ENCODE results near the gene C1orf21. TPM values are rescaled to one million over a fixed set of nuclear protein-coding genes. Genes with fewer than 3 reads are reported as not detected.

Gene C1orf21
- total and polyA plus RNA-seq, 3 experiments from 2014 or later, result 6.8 to 23.4 (median 8.2) TPM

GRCh38 chr1:184462155-184462554 lies 75.3 kb downstream of the C1orf21 start:
- Mint-ChIP-seq H3K9me3 (no peaks in the 10 kb centered on the region), H3K4me1 (peaks cover 0 to 6% (median 2%) of the 10 kb centered on the region in 3 donors), H3K27ac (no peak overlapping the region), H3K36me3 (no peaks in the 10 kb centered on the region), H3K4me3 (no peak overlapping the region), H3K27me3 (peaks cover 4 to 12% of the 10 kb centered on the region in 2 donors)
- DNase-seq, result no peak
- H3K27ac ChIP-seq (ENCODE audit: low read depth, low read length), result no peak overlapping the region
- no peaks in the 10 kb centered on the region for H3K4me1 ChIP-seq (ENCODE audit: insufficient read depth, low read length)
- CTCF ChIA-PET, result no interaction called here
- no peaks in the 10 kb centered on the region for H3K9me3 ChIP-seq (ENCODE audit: low read length)
- no peaks in the 10 kb centered on the region for H3K36me3 ChIP-seq (ENCODE audit: insufficient read depth, low read length)
- H3K27me3 ChIP-seq (ENCODE audit: insufficient read depth, low read length, poor library complexity, severe bottlenecking), result no peaks in the 10 kb centered on the region
- no peak overlapping the region for H3K4me3 ChIP-seq (ENCODE audit: low read length)
- POLR2A ChIA-PET, result no interaction called here

DNA sequence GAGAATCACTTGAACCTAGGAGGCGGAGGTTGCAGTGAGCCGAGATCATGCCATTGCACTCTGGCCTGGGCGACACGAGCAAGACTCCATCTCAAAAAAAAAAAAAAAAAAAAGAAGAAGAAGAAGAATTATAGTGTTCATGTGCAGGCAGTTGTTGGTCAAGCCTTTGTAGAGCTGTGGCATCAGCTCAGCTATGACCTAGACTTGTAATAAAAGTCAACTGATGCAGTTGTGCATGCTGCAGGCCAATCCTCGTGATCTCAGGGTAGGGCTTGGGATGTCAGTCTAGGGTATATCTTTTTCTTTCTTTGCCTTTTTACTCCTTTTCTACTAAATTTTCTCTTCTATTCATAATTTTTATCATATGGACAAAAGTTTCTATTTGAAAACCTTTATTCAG lies 76.2 kb downstream of the C1orf21 start:
- Mint-ChIP-seq H3K36me3 (no peaks in the 10 kb centered on the region), H3K4me3 (no peak overlapping the region), H3K27me3 (peaks cover 4 to 12% of the 10 kb centered on the region in 2 donors), H3K9me3 (no peaks in the 10 kb centered on the region), H3K27ac (no peak overlapping the region), H3K4me1 (peaks cover 0 to 6% (median 2%) of the 10 kb centered on the region in 3 donors)
- no peaks in the 10 kb centered on the region for H3K9me3 ChIP-seq (ENCODE audit: low read length)
- no peak for DNase-seq
- no peak overlapping the region for H3K4me3 ChIP-seq (ENCODE audit: low read length)
- no peaks in the 10 kb centered on the region for H3K36me3 ChIP-seq (ENCODE audit: insufficient read depth, low read length)
- CTCF ChIA-PET, result no interaction called here
- POLR2A ChIA-PET, result no interaction called here
- no peaks in the 10 kb centered on the region for H3K27me3 ChIP-seq (ENCODE audit: insufficient read depth, low read length, poor library complexity, severe bottlenecking)
- no peak overlapping the region for H3K27ac ChIP-seq (ENCODE audit: low read depth, low read length)
- no peaks in the 10 kb centered on the region for H3K4me1 ChIP-seq (ENCODE audit: insufficient read depth, low read length)

- Histone ChIP-seq H3K4me3 (ENCODE audit: low read length) (no peak overlapping the region), H3K4me1 (ENCODE audit: insufficient read depth, low read length) (no peaks in the 10 kb centered on the region), H3K9me3 (ENCODE audit: low read length) (no peaks in the 10 kb centered on the region), H3K36me3 (ENCODE audit: insufficient read depth, low read length) (no peaks in the 10 kb centered on the region), H3K27me3 (ENCODE audit: insufficient read depth, low read length, poor library complexity, severe bottlenecking) (no peaks in the 10 kb centered on the region), H3K27ac (ENCODE audit: low read depth, low read length) (no peak overlapping the region)
- Mint-ChIP-seq H3K4me1 (peaks cover 0 to 6% (median 2%) of the 10 kb centered on the region in 3 donors), H3K4me3 (no peak overlapping the region), H3K36me3 (no peaks in the 10 kb centered on the region), H3K27ac (no peak overlapping the region), H3K9me3 (no peaks in the 10 kb centered on the region), H3K27me3 (peaks cover 4 to 12% of the 10 kb centered on the region in 2 donors)
- ChIA-PET POLR2A (no interaction called here), CTCF (no interaction called here)
- DNase-seq, result no peak
Observed at GRCh38 chr1:184463680-184464079, 76.9 kb downstream of the C1orf21 start.

- H3K27ac Mint-ChIP-seq, result no peak overlapping the region
- Histone ChIP-seq H3K27me3 (ENCODE audit: insufficient read depth, low read length, poor library complexity, severe bottlenecking) (no peaks in the 10 kb centered on the region), H3K4me1 (ENCODE audit: insufficient read depth, low read length) (no peaks in the 10 kb centered on the region), H3K27ac (ENCODE audit: low read depth, low read length) (no peak overlapping the region), H3K4me3 (ENCODE audit: low read length) (no peak overlapping the region), H3K9me3 (ENCODE audit: low read length) (no peaks in the 10 kb centered on the region), H3K36me3 (ENCODE audit: insufficient read depth, low read length) (no peaks in the 10 kb centered on the region)
- no peak for DNase-seq
- CTCF ChIA-PET, result no interaction called here
- no peak overlapping the region for H3K4me3 Mint-ChIP-seq
- H3K9me3 Mint-ChIP-seq, result no peaks in the 10 kb centered on the region
- peaks cover 0 to 6% (median 2%) of the 10 kb centered on the region in 3 donors for H3K4me1 Mint-ChIP-seq
- H3K36me3 Mint-ChIP-seq, result no peaks in the 10 kb centered on the region
- POLR2A ChIA-PET, result no interaction called here
- H3K27me3 Mint-ChIP-seq, result peaks cover 4 to 15% of the 10 kb centered on the region in 2 donors
Observed at GRCh38 chr1:184464757-184465156, 77.9 kb downstream of the C1orf21 start.

DNA sequence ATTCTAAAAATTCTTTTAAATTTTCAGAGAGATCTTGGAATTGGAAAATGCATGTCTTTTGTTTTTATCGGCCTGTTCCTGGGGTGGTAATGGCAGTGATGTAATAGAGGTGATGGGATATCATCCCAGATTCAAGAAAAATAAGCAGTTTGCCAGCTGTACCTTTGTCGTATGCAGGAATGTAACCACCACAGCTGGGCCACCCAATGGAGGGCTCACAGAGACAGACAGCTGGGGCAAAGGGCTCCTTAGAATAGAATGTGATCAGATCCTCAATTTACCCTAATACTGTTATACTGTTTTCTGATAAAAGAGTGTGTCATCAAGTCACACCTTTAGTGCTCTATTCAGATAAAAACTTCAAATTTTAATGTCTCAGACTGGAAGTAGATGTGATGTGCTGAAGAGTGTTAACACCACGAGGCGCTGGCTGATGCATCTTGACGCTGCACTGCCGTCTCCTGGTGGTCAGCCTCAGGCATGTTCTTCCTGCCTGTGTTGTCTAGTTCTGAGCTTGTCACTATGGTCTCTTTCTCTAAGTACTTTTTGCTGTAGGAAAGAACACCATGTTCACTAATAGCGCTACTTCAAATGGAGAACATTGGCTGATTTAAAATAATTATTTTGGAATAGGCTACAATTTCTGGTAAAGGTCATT lies 78.8 kb downstream of the C1orf21 start:
- H3K4me1 ChIP-seq (ENCODE audit: insufficient read depth, low read length), result no peaks in the 10 kb centered on the region
- Mint-ChIP-seq H3K27me3 (peaks cover 4 to 8% of the 10 kb centered on the region in 2 donors), H3K4me1 (peaks cover 0 to 6% (median 2%) of the 10 kb centered on the region in 3 donors), H3K9me3 (no peaks in the 10 kb centered on the region), H3K27ac (peak overlapping the region in 1 of 8 donors; percentile 64), H3K36me3 (no peaks in the 10 kb centered on the region), H3K4me3 (no peak overlapping the region)
- no peaks in the 10 kb centered on the region for H3K9me3 ChIP-seq (ENCODE audit: low read length)
- H3K27me3 ChIP-seq (ENCODE audit: insufficient read depth, low read length, poor library complexity, severe bottlenecking), result no peaks in the 10 kb centered on the region
- peak in 1 of 5 donors; percentile 2 for DNase-seq
- CTCF ChIA-PET, result no interaction called here
- H3K36me3 ChIP-seq (ENCODE audit: insufficient read depth, low read length), result no peaks in the 10 kb centered on the region
- H3K27ac ChIP-seq (ENCODE audit: low read depth, low read length), result no peak overlapping the region
- POLR2A ChIA-PET, result no interaction called here
- no peak overlapping the region for H3K4me3 ChIP-seq (ENCODE audit: low read length)

GRCh38 chr1:184467295-184467694 lies 80.5 kb downstream of the C1orf21 start:
- Histone ChIP-seq H3K36me3 (ENCODE audit: insufficient read depth, low read length) (no peaks in the 10 kb centered on the region), H3K4me1 (ENCODE audit: insufficient read depth, low read length) (no peaks in the 10 kb centered on the region), H3K27me3 (ENCODE audit: insufficient read depth, low read length, poor library complexity, severe bottlenecking) (no peaks in the 10 kb centered on the region), H3K27ac (ENCODE audit: low read depth, low read length) (no peak overlapping the region), H3K9me3 (ENCODE audit: low read length) (no peaks in the 10 kb centered on the region), H3K4me3 (ENCODE audit: low read length) (no peak overlapping the region)
- no peak for DNase-seq
- no peaks in the 10 kb centered on the region for H3K4me1 Mint-ChIP-seq
- CTCF ChIA-PET, result no interaction called here
- no peak overlapping the region for H3K4me3 Mint-ChIP-seq
- peaks cover 2 to 3% of the 10 kb centered on the region in 2 donors for H3K27me3 Mint-ChIP-seq
- H3K36me3 Mint-ChIP-seq, result peaks cover 0 to 7% (median 0%) of the 10 kb centered on the region in 3 donors
- H3K27ac Mint-ChIP-seq, result no peak overlapping the region
- POLR2A ChIA-PET, result no interaction called here
- peaks cover 0 to 2% (median 0%) of the 10 kb centered on the region in 5 donors for H3K9me3 Mint-ChIP-seq

DNA sequence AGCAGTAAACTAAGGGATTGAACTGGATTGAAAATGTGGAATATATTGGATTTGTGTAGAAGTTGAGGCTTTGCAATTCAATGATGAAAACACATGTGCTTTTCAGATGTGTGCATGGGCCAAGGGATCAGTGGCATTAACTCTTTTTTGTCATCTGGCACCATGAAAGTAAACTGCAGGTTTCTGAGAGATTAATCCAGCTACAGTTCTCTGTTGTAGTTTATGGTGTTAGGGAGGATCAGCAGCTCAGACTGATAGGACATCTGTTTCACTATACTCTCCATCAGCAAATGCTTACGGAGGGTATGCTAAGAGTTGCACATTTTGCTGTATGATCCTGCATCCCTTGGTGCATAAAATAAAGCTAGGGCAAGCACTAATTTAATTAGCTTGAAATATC lies 82.6 kb downstream of the C1orf21 start:
- Mint-ChIP-seq H3K4me3 (no peak overlapping the region), H3K9me3 (peaks cover 0 to 7% (median 3%) of the 10 kb centered on the region in 5 donors), H3K27ac (no peak overlapping the region), H3K4me1 (no peaks in the 10 kb centered on the region), H3K27me3 (peaks cover 2 to 3% of the 10 kb centered on the region in 2 donors), H3K36me3 (peaks cover 0 to 21% (median 0%) of the 10 kb centered on the region in 3 donors)
- H3K4me3 ChIP-seq (ENCODE audit: low read length), result no peak overlapping the region
- no peaks in the 10 kb centered on the region for H3K4me1 ChIP-seq (ENCODE audit: insufficient read depth, low read length)
- POLR2A ChIA-PET, result interaction anchor here (0.6 kb wide), 1 partner anchor 1363 kb away, joined by 3 read pairs; no protein-coding TSS in a partner anchor
- DNase-seq, result no peak
- CTCF ChIA-PET, result no interaction called here
- H3K27ac ChIP-seq (ENCODE audit: low read depth, low read length), result no peak overlapping the region
- no peaks in the 10 kb centered on the region for H3K9me3 ChIP-seq (ENCODE audit: low read length)
- H3K27me3 ChIP-seq (ENCODE audit: insufficient read depth, low read length, poor library complexity, severe bottlenecking), result no peaks in the 10 kb centered on the region
- H3K36me3 ChIP-seq (ENCODE audit: insufficient read depth, low read length), result no peaks in the 10 kb centered on the region

GRCh38 chr1:184471686-184472085 lies 84.9 kb downstream of the C1orf21 start:
- no peaks in the 10 kb centered on the region for H3K9me3 ChIP-seq (ENCODE audit: low read length)
- no peak overlapping the region for H3K4me3 ChIP-seq (ENCODE audit: low read length)
- Mint-ChIP-seq H3K4me3 (no peak overlapping the region), H3K4me1 (peaks cover 0 to 2% (median 0%) of the 10 kb centered on the region in 3 donors), H3K9me3 (peaks cover 0 to 10% (median 5%) of the 10 kb centered on the region in 5 donors), H3K27me3 (peaks cover 2 to 3% of the 10 kb centered on the region in 2 donors), H3K36me3 (peaks cover 0 to 35% (median 0%) of the 10 kb centered on the region in 3 donors), H3K27ac (no peak overlapping the region)
- no peaks in the 10 kb centered on the region for H3K4me1 ChIP-seq (ENCODE audit: insufficient read depth, low read length)
- no peaks in the 10 kb centered on the region for H3K36me3 ChIP-seq (ENCODE audit: insufficient read depth, low read length)
- DNase-seq, result no peak
- H3K27me3 ChIP-seq (ENCODE audit: insufficient read depth, low read length, poor library complexity, severe bottlenecking), result no peaks in the 10 kb centered on the region
- CTCF ChIA-PET, result no interaction called here
- POLR2A ChIA-PET, result no interaction called here
- no peak overlapping the region for H3K27ac ChIP-seq (ENCODE audit: low read depth, low read length)
